RWPE2 (cell line): ENCODE results near the gene LACTBL1.

Experiments used
- ATAC-seq: fragments of 200-7000 bp; cut with Tn5 transposase; 3 replicates; pipeline ENCODE4 v1.9.1; 2021; ENCODE audit warnings: low read depth
- DNase-seq: peaks from one replicate; pipeline ENCODE4 v3.0.0-alpha.2; 2020; ENCODE audit warnings: low spot score
- H3K27ac ChIP-seq: fragments of 450-650 bp; 2 replicates; pipeline ENCODE4 v1.5.1; 2017; ENCODE audit warnings: mild to moderate bottlenecking; ENCODE audit not compliant: poor library complexity, severe bottlenecking
- H3K27me3 ChIP-seq: fragments of 250-450 bp; sonication (Bioruptor Pico); 2 replicates; pipeline ENCODE4 v1.5.1; 2021; ENCODE audit warnings: mild to moderate bottlenecking, moderate library complexity; ENCODE audit not compliant: insufficient read depth, poor library complexity, severe bottlenecking
- H3K36me3 ChIP-seq: fragments of 250-450 bp; sonication (Bioruptor Pico); 2 replicates; pipeline ENCODE4 v1.5.1; 2020; ENCODE audit warnings: low read depth, mild to moderate bottlenecking, moderate library complexity
- H3K4me1 ChIP-seq: fragments of 250-450 bp; sonication (Bioruptor Pico); 2 replicates; pipeline ENCODE4 v1.5.1; 2021; ENCODE audit warnings: mild to moderate bottlenecking, moderate library complexity; ENCODE audit not compliant: insufficient read depth, poor library complexity, severe bottlenecking
- H3K4me3 ChIP-seq: fragments of 250-450 bp; sonication (Bioruptor Pico); 2 replicates; pipeline ENCODE4 v1.5.1; 2021; ENCODE audit warnings: mild to moderate bottlenecking, moderate library complexity; ENCODE audit not compliant: severe bottlenecking
- H3K9me3 ChIP-seq: fragments of 250-450 bp; sonication (Bioruptor Pico); 2 replicates; pipeline ENCODE4 v1.5.1; 2021; ENCODE audit warnings: mild to moderate bottlenecking, moderate library complexity; ENCODE audit not compliant: severe bottlenecking
- TF ChIP-seq, protein P1 (sequence below): fragments of 450-650 bp; IDR thresholded peaks from one replicate; pipeline ENCODE4 v1.5.1; 2017; ENCODE audit warnings: mild to moderate bottlenecking, moderate library complexity; ENCODE audit not compliant: poor library complexity, severe bottlenecking

Gene LACTBL1, protein sequence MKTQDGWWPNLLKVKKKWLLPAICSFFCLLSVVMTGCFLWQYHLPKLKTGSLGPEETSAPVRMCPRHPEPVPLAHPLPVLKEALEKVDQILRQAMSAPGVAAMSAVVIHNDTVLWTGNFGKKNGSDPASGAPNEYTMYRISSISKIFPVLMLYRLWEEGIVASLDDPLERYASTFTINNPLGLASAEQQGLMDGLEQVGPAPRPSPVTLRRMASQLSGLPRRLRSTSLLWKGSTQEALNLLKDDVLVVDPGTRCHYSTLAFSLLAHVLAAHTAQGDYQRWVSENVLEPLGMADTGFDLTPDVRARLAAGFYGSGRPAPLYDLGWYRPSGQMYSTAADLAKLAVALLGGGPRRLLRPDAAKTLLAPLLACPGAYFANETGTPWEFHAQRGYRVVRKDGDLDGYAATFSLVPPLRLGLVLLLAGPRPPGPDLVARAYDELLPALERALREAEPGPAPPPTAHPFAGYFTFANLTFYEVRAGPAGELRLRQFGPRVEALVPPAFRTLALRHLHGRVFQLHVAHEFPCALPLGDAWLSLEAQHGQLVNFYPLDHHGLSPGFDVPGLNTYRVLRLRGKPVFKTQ

DNA sequence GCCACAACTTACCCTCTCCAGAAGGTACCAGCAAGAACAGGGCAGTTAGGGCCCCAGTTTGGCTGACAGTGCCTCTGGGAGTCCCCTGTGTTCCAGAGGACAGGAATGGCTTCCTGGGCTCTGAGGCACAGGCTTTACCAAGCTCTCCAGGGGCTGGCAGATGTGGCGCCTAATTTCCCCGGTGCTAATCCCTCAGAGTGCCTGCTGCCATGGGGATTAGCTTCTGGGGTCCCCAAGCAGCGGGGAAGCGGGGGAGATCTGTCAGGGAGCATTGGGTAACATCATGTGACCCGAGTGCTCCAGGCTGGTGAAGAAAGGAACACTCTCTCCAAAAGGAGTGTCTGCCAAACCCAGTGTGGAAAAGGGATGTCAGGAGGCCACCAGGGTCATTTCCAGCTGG lies at the start of gene LACTBL1:
Gene LACTBL1 (minus strand): TSS at position 107 of the 400 bp plus-strand sequence. CDS start 550 bp downstream, outside the sequence.
- DNase-seq, result no peak
- Histone ChIP-seq H3K36me3 (no peaks in the 10 kb centered on the region), H3K4me1 (peaks cover 13% of the 10 kb centered on the region), H3K9me3 (no peaks in the 10 kb centered on the region), H3K4me3 (no peak within 1 kb of the TSS), H3K27ac (no peak within 1 kb of the TSS), H3K27me3 (peaks cover 3% of the 10 kb centered on the region)
- ATAC-seq, result no peak
- TF ChIP-seq, protein P1, sequence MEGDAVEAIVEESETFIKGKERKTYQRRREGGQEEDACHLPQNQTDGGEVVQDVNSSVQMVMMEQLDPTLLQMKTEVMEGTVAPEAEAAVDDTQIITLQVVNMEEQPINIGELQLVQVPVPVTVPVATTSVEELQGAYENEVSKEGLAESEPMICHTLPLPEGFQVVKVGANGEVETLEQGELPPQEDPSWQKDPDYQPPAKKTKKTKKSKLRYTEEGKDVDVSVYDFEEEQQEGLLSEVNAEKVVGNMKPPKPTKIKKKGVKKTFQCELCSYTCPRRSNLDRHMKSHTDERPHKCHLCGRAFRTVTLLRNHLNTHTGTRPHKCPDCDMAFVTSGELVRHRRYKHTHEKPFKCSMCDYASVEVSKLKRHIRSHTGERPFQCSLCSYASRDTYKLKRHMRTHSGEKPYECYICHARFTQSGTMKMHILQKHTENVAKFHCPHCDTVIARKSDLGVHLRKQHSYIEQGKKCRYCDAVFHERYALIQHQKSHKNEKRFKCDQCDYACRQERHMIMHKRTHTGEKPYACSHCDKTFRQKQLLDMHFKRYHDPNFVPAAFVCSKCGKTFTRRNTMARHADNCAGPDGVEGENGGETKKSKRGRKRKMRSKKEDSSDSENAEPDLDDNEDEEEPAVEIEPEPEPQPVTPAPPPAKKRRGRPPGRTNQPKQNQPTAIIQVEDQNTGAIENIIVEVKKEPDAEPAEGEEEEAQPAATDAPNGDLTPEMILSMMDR, result no peak

DNA sequence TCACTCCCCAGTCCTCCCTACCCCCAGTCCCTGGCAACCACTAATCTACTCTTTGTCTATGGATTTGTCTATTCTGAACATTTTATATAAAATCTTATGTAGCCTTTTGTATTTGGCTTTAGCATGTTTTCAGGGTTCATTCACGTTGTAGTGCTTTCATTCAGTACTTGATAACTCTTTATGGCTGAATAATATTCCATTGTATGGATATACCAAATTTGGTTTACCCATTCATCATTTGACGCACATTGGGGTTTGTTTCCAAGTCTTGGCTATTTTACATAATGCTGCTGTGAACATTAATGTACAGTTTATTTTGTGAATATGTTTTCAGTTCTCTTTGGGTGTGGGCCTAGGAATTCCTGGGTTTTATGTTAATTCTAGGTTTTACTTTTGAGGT lies 49.2 kb upstream of the LACTBL1 start:
- Histone ChIP-seq H3K36me3 (peaks cover 6% of the 10 kb centered on the region; the same call in 1 of the 2 replicates), H3K9me3 (peaks cover 3% of the 10 kb centered on the region), H3K4me3 (no peak overlapping the region), H3K4me1 (peaks cover 13% of the 10 kb centered on the region), H3K27ac (no peak overlapping the region), H3K27me3 (no peaks in the 10 kb centered on the region)
- TF ChIP-seq, protein P1, result no peak
- no peak for DNase-seq
- no peak for ATAC-seq

DNA sequence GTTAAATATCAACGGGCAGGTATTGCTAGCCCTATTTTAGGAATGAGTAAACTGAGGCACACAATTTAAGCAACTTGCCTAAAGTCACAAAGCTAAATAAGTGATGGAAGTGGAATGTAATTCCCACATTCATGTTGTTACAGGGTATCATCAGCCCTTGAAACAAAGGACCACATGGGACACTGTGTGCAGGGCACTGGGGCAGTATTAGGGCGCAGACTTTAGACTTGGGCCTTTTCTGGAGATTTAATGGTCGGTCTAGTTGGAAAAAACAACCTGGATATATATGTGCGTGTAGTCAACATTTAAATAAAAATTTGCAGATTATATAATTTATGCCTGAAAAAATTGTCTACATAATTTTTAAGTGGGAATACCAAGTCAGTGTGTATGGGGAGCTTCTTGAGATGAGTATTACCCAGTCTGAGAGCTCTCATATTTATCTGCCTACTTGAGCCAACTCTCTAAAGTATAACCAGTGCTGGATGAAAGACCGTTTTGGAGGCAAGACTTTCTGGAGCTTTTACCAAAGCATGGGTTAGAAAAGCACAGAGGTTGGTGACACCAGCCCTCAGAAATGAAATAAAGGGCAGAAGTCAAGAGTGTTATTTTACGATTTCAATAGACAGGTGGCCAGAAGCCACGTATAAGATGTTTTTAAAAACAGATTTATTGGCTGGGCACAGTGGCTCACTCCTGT lies 48.2 kb upstream of the LACTBL1 start:
- H3K4me1 ChIP-seq, result peaks cover 8% of the 10 kb centered on the region
- no peaks in the 10 kb centered on the region for H3K27me3 ChIP-seq
- H3K36me3 ChIP-seq, result peaks cover 6% of the 10 kb centered on the region; the same call in 1 of the 2 replicates
- TF ChIP-seq, protein P1, result no peak
- ATAC-seq (0 out of 3 replicates have a peak, but pooled peaks have one; percentile 16), DNase-seq (no peak)
- H3K9me3 ChIP-seq, result peaks cover 3% of the 10 kb centered on the region
- H3K27ac ChIP-seq, result peak overlapping the region; percentile 77
- H3K4me3 ChIP-seq, result peak overlapping the region; percentile 92

DNA sequence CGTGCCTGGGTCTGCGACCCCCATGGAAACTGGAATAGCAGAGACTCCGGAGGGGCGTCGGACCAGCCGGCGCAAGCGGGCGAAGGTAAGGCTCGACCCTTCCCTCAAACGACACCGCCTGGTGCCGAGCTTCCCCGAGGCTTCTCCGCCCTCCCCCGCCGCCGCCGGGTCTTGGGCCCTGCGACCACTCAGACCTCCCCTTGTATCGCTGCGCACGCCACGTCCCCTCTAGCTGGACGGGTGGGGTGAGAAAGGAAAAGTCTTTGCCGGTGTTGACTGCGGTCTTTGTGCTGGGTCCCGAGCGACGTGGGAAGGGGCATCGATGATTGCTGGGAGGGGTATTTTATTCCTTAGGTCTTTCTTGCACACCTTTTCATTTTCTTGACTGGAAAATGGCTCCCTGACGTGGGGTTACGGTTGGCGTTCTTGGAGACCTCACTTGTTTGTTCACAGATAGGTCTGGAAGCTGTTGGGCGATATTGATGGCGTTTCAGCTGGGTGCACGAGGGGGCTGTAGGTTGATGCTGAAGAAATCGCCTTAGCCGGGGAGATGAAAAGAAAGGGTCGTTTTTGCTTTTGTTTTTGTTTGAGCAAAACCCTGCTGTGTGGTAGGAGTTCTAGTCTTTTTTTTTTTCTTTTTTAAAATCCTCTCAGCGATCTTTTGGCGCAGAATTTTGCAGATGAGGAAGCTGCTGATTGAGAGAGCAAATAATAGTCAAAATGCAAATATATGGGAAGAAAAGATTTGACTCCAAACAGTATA lies 47.4 kb upstream of the LACTBL1 start:
- Histone ChIP-seq H3K27ac (peak overlapping the region; percentile 77), H3K27me3 (no peaks in the 10 kb centered on the region), H3K9me3 (peaks cover 3% of the 10 kb centered on the region), H3K4me3 (peak overlapping the region; percentile 92), H3K36me3 (peaks cover 6% of the 10 kb centered on the region; the same call in 1 of the 2 replicates), H3K4me1 (peaks cover 8% of the 10 kb centered on the region)
- DNase-seq (no peak), ATAC-seq (peak; percentile 7; the same call in 1 of the 3 replicates)
- TF ChIP-seq, protein P1, result no peak
